GM12878 (cell line): ENCODE data around the gene CHST8. TPM values are rescaled to one million over a fixed set of nuclear protein-coding genes. Genes with fewer than 3 reads are reported as not detected.

ENCODE experiments used
- ATAC-seq: fragments of 200-7000 bp; cut with Tn5 transposase; 3 replicates; pipeline ENCODE4 v1.9.1; 2020; ENCODE audit warnings: mild to moderate bottlenecking, moderate library complexity
- BruUV-seq: library from RNA; stranded (reverse); fragments of 400-500 nt; replicated peaks from 2 replicates; lab custom pipeline; 2021; lab: Mats Ljungman, UMichigan
- CTCF ChIA-PET: fragments of 300-600 bp; sonication (Branson Sonifier 250); formaldehyde crosslinking; extraction: SDS; loops from one replicate; lab custom pipeline; 2021; ENCODE audit warnings: inconsistent platforms; lab: Yijun Ruan, JAX
- POLR2A ChIA-PET: fragments of 350-600 bp; formaldehyde crosslinking; extraction: SDS; loops from one replicate; lab custom pipeline; 2021; ENCODE audit warnings: inconsistent platforms; lab: Charles Lee
- RAD21 ChIA-PET: fragments of 300-600 bp; sonication (Branson Sonifier 250); formaldehyde crosslinking; loops from one replicate; lab custom pipeline; 2023; ENCODE audit warnings: antibody characterized with exemption; ENCODE audit not compliant: unreplicated experiment; lab: Charles Lee
- SMC1A ChIA-PET: fragments of 300-600 bp; sonication (Branson Sonifier 250); formaldehyde crosslinking; loops from one replicate; lab custom pipeline; 2023; ENCODE audit not compliant: unreplicated experiment, uncharacterized antibody; lab: Charles Lee
- DNase-seq: peaks from one replicate; pipeline ENCODE4 v3.0.0-alpha.2; 2011; ENCODE audit warnings: low read depth, low spot score
- FAIRE-seq: peaks from 3 replicates; lab custom pipeline; 2011; peaks lifted over from hg19 to GRCh38; lab: Jason Lieb, UNC
- H2AFZ ChIP-seq: 2 replicates; pipeline ENCODE4 v1.6.0; 2011; ENCODE audit warnings: low read depth, low read length, control low read depth; ENCODE audit not compliant: control insufficient read depth
- H3K27ac ChIP-seq: 2 replicates; pipeline ENCODE4 v1.5.1; 2011; ENCODE audit warnings: control low read depth; ENCODE audit not compliant: control insufficient read depth, insufficient read depth
- H3K27me3 ChIP-seq, 2 experiments: replicated peaks in 1 of 2; 2 replicates each; pipeline versions ENCODE4 v1.6.0 to v1.6.1; 2011; ENCODE audit warnings: low read length in 1 of 2; ENCODE audit not compliant: control insufficient read depth in 2 of 2, insufficient read depth in 2 of 2
- H3K36me3 ChIP-seq, 2 experiments: 2 replicates each; pipeline ENCODE4 v1.5.1; 2011; ENCODE audit warnings: low read length in 1 of 2; ENCODE audit not compliant: control insufficient read depth in 2 of 2, insufficient read depth in 2 of 2
- H3K4me1 ChIP-seq: 2 replicates; pipeline ENCODE4 v1.6.1; 2011; ENCODE audit warnings: mild to moderate bottlenecking, low read length, moderate library complexity, mixed read lengths; ENCODE audit not compliant: control insufficient read depth, insufficient read depth
- H3K4me2 ChIP-seq: 2 replicates; pipeline ENCODE4 v1.6.0; 2011; ENCODE audit warnings: control low read depth; ENCODE audit not compliant: control insufficient read depth, insufficient read depth
- H3K4me3 ChIP-seq: fragments of 200-600 bp; sonication (generic); 2 replicates; pipeline ENCODE4 v1.5.1; 2016
- H3K79me2 ChIP-seq: 2 replicates; pipeline ENCODE4 v1.6.0; 2011; ENCODE audit warnings: low read length; ENCODE audit not compliant: control insufficient read depth, insufficient read depth
- H3K9ac ChIP-seq: 2 replicates; pipeline ENCODE4 v1.8.0; 2011; ENCODE audit warnings: low read length, control low read depth, mixed read lengths; ENCODE audit not compliant: control insufficient read depth, insufficient read depth
- H3K9me3 ChIP-seq: replicated peaks from 3 replicates; pipeline ENCODE4 v1.5.1; 2011; ENCODE audit warnings: mild to moderate bottlenecking, low read length; ENCODE audit not compliant: control insufficient read depth, insufficient read depth
- H4K20me1 ChIP-seq: 2 replicates; pipeline ENCODE4 v1.6.0; 2011; ENCODE audit not compliant: control insufficient read depth, insufficient read depth
- ATF7 ChIP-seq: fragments of 450-650 bp; IDR thresholded peaks from 2 replicates; pipeline ENCODE4 v1.6.1; 2016; ENCODE audit warnings: low read depth, mild to moderate bottlenecking
- CEBPB ChIP-seq, 2 experiments: fragments of 150-350 bp in 1 of 2; IDR thresholded peaks; 2 replicates each; pipeline ENCODE4 v1.6.1; 2012 to 2014; ENCODE audit warnings: low read depth in 2 of 2, low read length in 2 of 2, borderline replicate concordance in 1 of 2, inconsistent platforms in 1 of 2
- CHD2 ChIP-seq: IDR thresholded peaks from 2 replicates; pipeline ENCODE4 v1.6.1; 2011; ENCODE audit warnings: low read depth, low read length, improper control_type of control experiment, borderline replicate concordance
- KDM1A ChIP-seq: fragments of 200-600 bp; sonication (generic); IDR thresholded peaks from 2 replicates; pipeline ENCODE4 v1.6.1; 2016; ENCODE audit warnings: borderline replicate concordance
- RAD21 ChIP-seq: IDR thresholded peaks from 2 replicates; pipeline ENCODE4 v1.6.1; 2011; ENCODE audit warnings: mild to moderate bottlenecking, low read depth, low read length, moderate library complexity; ENCODE audit not compliant: insufficient read depth
- RB1 ChIP-seq: fragments of 450-650 bp; formaldehyde crosslinking; IDR thresholded peaks from 2 replicates; pipeline ENCODE4 v1.6.1; 2017; ENCODE audit warnings: mild to moderate bottlenecking, borderline replicate concordance
- SMC3 ChIP-seq: IDR thresholded peaks from 2 replicates; pipeline ENCODE4 v1.6.1; 2011; ENCODE audit warnings: low read length, improper control_type of control experiment, borderline replicate concordance
- SUZ12 ChIP-seq: fragments of 200-600 bp; sonication (generic); IDR thresholded peaks from one replicate; pipeline ENCODE4 v1.6.1; 2018; ENCODE audit warnings: antibody characterized with exemption, mild to moderate bottlenecking; ENCODE audit not compliant: unreplicated experiment
- YY1 ChIP-seq: IDR thresholded peaks from 2 replicates; pipeline ENCODE4 v1.6.1; 2011; ENCODE audit warnings: low read depth, mild to moderate bottlenecking, low read length
- WGBS: methylation state at CpG from one replicate; pipeline ENCODE4 v1.1.6; 2016; ENCODE audit warnings: low lambda C conversion rate; ENCODE audit not compliant: insufficient replicate concordance, insufficient coverage; ENCODE audit errors: missing lambda C conversion rate; 5-methylcytosine and 5-hydroxymethylcytosine counted together
- in situ Hi-C: fragments of 300-500 bp; cut with MboI; formaldehyde crosslinking; loops from 9 replicates; pipeline ENCODE4 v1.14.3; 2018; ENCODE audit warnings: mixed read lengths
- intact Hi-C: fragments of 100-400 bp; cut with micrococcal nuclease; formaldehyde crosslinking; loops from one replicate; pipeline ENCODE4 v1.14.2; 2022; ENCODE audit not compliant: unreplicated experiment
- polyA plus RNA-seq, 11 experiments: library from polyadenylated mRNA; depleted of rRNA in 4 of 11; unstranded in 6 of 11; stranded (reverse) in 5 of 11; fragments of >200 nt; fragmentation: Nextera tagmentation in 4 of 11; fragmentation: Illumina TruSeq in 1 of 11; extraction: Ambion mirVana in 4 of 11; extraction: Trizol in 1 of 11; gene quantifications; 1 replicate in 1 of 11; 2 replicates in 10 of 11; pipeline versions ENCODE4 v1.2.1 to v1.2.3, GENCODE V29; 2011 to 2016; ENCODE audit warnings: inconsistent platforms in 2 of 11, missing spikeins in 2 of 11, low read depth in 1 of 11
- total RNA-seq, 4 experiments: library from RNA; depleted of rRNA in 3 of 4; stranded (reverse); fragments of >200 nt in 3 of 4; fragmentation: Illumina TruSeq in 1 of 4; extraction: Trizol in 1 of 4; gene quantifications; 2 replicates each; pipeline versions ENCODE4 v1.2.1 to v1.2.3, GENCODE V29; 2013 to 2021
- TF ChIP-seq, protein P1 (sequence below): fragments of 450-650 bp; formaldehyde crosslinking; IDR thresholded peaks from 2 replicates; pipeline ENCODE4 v1.4.0; 2020; ENCODE audit warnings: mild to moderate bottlenecking, moderate library complexity
- TF ChIP-seq, protein P2 (sequence below), 3 experiments: IDR thresholded peaks in 2 of 3; conservative IDR thresholded peaks in 1 of 3; 2 replicates each; pipeline ENCODE4 v1.5.1; 2011; ENCODE audit warnings: low read depth in 3 of 3, low read length in 3 of 3, mild to moderate bottlenecking in 3 of 3, control low read depth in 2 of 3, moderate library complexity in 2 of 3, inconsistent platforms in 1 of 3, mixed read lengths in 1 of 3; ENCODE audit not compliant: control insufficient read depth in 2 of 3, insufficient read depth in 1 of 3; ENCODE audit errors: extremely low read depth in 1 of 3

Gene CHST8
- total and polyA plus RNA-seq, 10 of the 15 experiments (the other 5 are each of a cell fraction or from before 2014, with no cell fraction given), result 0.06 TPM; not detected in 9

DNA sequence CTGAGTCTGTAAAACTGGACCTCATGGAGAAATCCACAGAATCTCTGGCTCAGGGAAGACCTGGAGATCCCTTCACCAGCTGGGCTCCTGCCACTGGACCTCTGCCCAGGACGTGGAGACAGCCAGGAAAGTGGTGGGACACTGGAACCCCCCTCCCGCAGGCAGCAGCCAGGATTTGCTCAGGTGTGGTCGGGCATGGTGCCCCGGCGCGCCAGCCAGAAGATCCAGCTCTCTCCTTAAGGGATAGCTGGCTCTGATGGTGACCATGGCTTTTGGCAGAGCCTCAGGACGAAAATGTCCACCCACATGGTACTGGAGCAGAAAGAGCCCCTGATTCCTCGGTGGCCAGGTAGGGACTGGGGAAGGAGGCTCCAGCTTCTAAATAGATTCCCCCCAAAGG, 148.4 kb downstream of the CHST8 start (continued):
- no peak for TF ChIP-seq CHD2
- no peak for TF ChIP-seq KDM1A
- TF ChIP-seq, protein P1, sequence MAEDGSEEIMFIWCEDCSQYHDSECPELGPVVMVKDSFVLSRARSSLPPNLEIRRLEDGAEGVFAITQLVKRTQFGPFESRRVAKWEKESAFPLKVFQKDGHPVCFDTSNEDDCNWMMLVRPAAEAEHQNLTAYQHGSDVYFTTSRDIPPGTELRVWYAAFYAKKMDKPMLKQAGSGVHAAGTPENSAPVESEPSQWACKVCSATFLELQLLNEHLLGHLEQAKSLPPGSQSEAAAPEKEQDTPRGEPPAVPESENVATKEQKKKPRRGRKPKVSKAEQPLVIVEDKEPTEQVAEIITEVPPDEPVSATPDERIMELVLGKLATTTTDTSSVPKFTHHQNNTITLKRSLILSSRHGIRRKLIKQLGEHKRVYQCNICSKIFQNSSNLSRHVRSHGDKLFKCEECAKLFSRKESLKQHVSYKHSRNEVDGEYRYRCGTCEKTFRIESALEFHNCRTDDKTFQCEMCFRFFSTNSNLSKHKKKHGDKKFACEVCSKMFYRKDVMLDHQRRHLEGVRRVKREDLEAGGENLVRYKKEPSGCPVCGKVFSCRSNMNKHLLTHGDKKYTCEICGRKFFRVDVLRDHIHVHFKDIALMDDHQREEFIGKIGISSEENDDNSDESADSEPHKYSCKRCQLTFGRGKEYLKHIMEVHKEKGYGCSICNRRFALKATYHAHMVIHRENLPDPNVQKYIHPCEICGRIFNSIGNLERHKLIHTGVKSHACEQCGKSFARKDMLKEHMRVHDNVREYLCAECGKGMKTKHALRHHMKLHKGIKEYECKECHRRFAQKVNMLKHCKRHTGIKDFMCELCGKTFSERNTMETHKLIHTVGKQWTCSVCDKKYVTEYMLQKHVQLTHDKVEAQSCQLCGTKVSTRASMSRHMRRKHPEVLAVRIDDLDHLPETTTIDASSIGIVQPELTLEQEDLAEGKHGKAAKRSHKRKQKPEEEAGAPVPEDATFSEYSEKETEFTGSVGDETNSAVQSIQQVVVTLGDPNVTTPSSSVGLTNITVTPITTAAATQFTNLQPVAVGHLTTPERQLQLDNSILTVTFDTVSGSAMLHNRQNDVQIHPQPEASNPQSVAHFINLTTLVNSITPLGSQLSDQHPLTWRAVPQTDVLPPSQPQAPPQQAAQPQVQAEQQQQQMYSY (CRISPR knock-in tag), result no peak
- no peak for TF ChIP-seq CEBPB (IDR thresholded peaks at IDR 0.05; ENCODE audit: borderline replicate concordance in 1 of 2, low read depth in 2 of 2, low read length in 2 of 2)

DNA sequence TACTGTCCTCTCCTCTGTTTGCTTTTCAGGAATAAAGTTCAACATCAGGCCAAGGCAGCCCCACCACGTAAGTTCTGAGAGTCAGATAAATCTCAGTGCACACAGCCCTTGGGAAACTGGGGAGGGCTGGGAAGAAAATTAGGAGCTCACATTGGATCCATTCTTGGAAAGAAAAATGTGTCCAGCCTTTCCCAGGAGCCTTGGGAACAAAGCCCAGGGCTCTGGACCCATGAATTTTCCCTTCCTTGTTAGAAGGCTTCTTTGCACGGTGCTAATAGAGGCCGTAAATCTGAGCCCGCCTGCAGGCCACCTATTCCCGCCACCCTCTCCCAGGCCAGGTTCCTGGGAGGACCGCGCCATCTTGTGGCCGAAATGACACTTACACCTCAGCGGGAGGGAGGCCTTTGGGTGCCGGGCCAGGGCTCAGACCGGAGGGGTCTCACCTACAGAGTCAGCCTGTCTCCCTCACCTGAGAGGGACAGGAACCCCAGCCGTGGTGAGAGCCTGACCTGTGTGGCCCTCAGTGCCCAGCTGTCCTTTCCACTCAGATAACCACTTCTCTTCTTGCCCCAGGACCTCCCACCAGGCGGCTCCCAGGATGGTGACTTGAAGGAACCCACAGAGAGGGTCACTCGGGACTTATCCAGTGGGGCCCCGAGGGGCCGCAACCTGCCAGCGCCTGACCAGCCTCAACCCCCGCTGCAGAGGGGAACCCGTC, 149.8 kb downstream of the CHST8 start:
- no peak for DNase-seq
- Histone ChIP-seq H3K79me2 (no peaks in the 10 kb centered on the region), H3K27ac (no peak overlapping the region), H3K36me3 (no peaks in the 10 kb centered on the region), H3K4me1 (no peaks in the 10 kb centered on the region), H3K4me2 (no peak overlapping the region), H3K4me3 (no peak overlapping the region), H3K27me3 (no peaks in the 10 kb centered on the region; a peak in 1 of 4 replicates), H3K9ac (no peak overlapping the region), H4K20me1 (0 out of 2 replicates have a peak, but pooled peaks cover 3% of the 10 kb centered on the region), H3K9me3 (no peaks in the 10 kb centered on the region), H2AFZ (no peak overlapping the region)
- SMC1A ChIA-PET, result interaction anchor here (1.2 to 2.0 kb wide), 3 partner anchors 16 to 341 kb away, joined by 3 to 7 read pairs (median 4); no protein-coding TSS in a partner anchor
- POLR2A ChIA-PET, result no interaction called here
- CTCF ChIA-PET, result interaction anchor here (0.6 to 4.9 kb wide), 10 partner anchors 10 to 359 kb away, joined by 3 to 40 read pairs (median 3); no protein-coding TSS in a partner anchor
- FAIRE-seq, result no peak
- intact Hi-C loops, result loop anchor here (1.0 to 5.0 kb wide), 2 partner anchors 341 to 534 kb away; no protein-coding TSS in a partner anchor
- WGBS, result 9% methylated on average over 18 of the region's 19 CpGs
- no TSS peak for BruUV-seq
- in situ Hi-C loops, result loop anchor here (5.0 to 25.0 kb wide), 2 partner anchors 349 to 534 kb away; partner anchors contain the start of gene SLC7A10
- ATAC-seq, result peak; percentile 95
- TF ChIP-seq SMC3, result peak; percentile 66
- peak; percentile 90 for TF ChIP-seq RAD21
- TF ChIP-seq YY1, result 0 out of 2 replicates have a peak, but pooled peaks have one; percentile 28
- no peak for TF ChIP-seq SUZ12
- TF ChIP-seq, protein P2, sequence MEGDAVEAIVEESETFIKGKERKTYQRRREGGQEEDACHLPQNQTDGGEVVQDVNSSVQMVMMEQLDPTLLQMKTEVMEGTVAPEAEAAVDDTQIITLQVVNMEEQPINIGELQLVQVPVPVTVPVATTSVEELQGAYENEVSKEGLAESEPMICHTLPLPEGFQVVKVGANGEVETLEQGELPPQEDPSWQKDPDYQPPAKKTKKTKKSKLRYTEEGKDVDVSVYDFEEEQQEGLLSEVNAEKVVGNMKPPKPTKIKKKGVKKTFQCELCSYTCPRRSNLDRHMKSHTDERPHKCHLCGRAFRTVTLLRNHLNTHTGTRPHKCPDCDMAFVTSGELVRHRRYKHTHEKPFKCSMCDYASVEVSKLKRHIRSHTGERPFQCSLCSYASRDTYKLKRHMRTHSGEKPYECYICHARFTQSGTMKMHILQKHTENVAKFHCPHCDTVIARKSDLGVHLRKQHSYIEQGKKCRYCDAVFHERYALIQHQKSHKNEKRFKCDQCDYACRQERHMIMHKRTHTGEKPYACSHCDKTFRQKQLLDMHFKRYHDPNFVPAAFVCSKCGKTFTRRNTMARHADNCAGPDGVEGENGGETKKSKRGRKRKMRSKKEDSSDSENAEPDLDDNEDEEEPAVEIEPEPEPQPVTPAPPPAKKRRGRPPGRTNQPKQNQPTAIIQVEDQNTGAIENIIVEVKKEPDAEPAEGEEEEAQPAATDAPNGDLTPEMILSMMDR (IDR thresholded peaks at IDR 0.05 in 2 of 3, conservative IDR thresholded peaks at IDR 0.05 in 1 of 3; ENCODE audit: control insufficient read depth in 2 of 3, extremely low read depth in 1 of 3, insufficient read depth in 1 of 3, low read depth in 3 of 3, low read length in 3 of 3), result peak; percentile 70 to 92 (median 77)
- no peak for TF ChIP-seq ATF7
- TF ChIP-seq RB1, result peak; percentile 47; the same call in 1 of the 2 replicates
- RAD21 ChIA-PET, result interaction anchor here (1.4 to 3.5 kb wide), 2 partner anchors 339 to 341 kb away, joined by 6 to 18 read pairs; no protein-coding TSS in a partner anchor
